GM23338 (cell line): Measurements from ENCODE around the gene KLC3. TPM values are rescaled to one million over a fixed set of nuclear protein-coding genes. Genes with fewer than 3 reads are reported as not detected.
A peak's percentile ranks its signal among the peaks of the same experiment; 100 is the strongest.

ENCODE experiments used
- ATAC-seq: fragments of 200-7000 bp; cut with Tn5 transposase; 3 replicates; pipeline ENCODE4 v1.9.1; 2020
- DNase-seq: peaks from one replicate; pipeline ENCODE4 v3.0.0-alpha.2; 2015; ENCODE audit warnings: low spot score
- H2AFZ ChIP-seq: fragments of 200-600 bp; sonication (generic); 2 replicates; pipeline ENCODE4 v1.8.0; 2016; ENCODE audit warnings: antibody characterized with exemption, mild to moderate bottlenecking, moderate library complexity
- H3F3A ChIP-seq: fragments of 200-600 bp; sonication (generic); replicated peaks from 2 replicates; pipeline ENCODE4 v1.8.0; 2017; ENCODE audit warnings: antibody characterized with exemption, mixed run types, low read depth
- H3K27ac ChIP-seq: fragments of 200-600 bp; sonication (generic); 2 replicates; pipeline ENCODE4 v1.6.1; 2016; ENCODE audit warnings: low read depth
- H3K27me3 ChIP-seq: fragments of 200-600 bp; sonication (generic); 2 replicates; pipeline ENCODE4 v1.8.0; 2016; ENCODE audit warnings: mild to moderate bottlenecking, mixed run types, moderate library complexity; ENCODE audit not compliant: insufficient read depth
- H3K36me3 ChIP-seq: fragments of 200-600 bp; sonication (generic); 2 replicates; pipeline ENCODE4 v1.8.0; 2016; ENCODE audit warnings: mild to moderate bottlenecking; ENCODE audit not compliant: insufficient read depth
- H3K4me1 ChIP-seq: fragments of 200-600 bp; sonication (generic); 2 replicates; pipeline ENCODE4 v1.8.0; 2016; ENCODE audit warnings: mild to moderate bottlenecking, moderate library complexity; ENCODE audit not compliant: insufficient read depth
- H3K4me2 ChIP-seq: fragments of 200-600 bp; sonication (generic); 2 replicates; pipeline ENCODE4 v1.7.1; 2017; ENCODE audit warnings: mixed run types
- H3K4me3 ChIP-seq: fragments of 200-600 bp; sonication (generic); 2 replicates; pipeline ENCODE4 v1.6.1; 2016; ENCODE audit warnings: mixed run types
- H3K79me2 ChIP-seq: fragments of 200-600 bp; sonication (generic); replicated peaks from 2 replicates; pipeline ENCODE4 v1.8.0; 2017; ENCODE audit warnings: mild to moderate bottlenecking; ENCODE audit not compliant: insufficient read depth
- H3K9me2 ChIP-seq: fragments of 200-600 bp; sonication (generic); 2 replicates; pipeline ENCODE4 v1.8.0; 2017; ENCODE audit not compliant: insufficient read depth
- H4K20me1 ChIP-seq: fragments of 200-600 bp; sonication (generic); replicated peaks from 2 replicates; pipeline ENCODE4 v1.8.0; 2017; ENCODE audit warnings: mild to moderate bottlenecking; ENCODE audit not compliant: insufficient read depth
- H3K27ac Mint-ChIP-seq: 2 replicates; pipeline ENCODE4 v1.8.0; 2020; ENCODE audit warnings: inconsistent platforms, mild to moderate bottlenecking, moderate library complexity, mixed read lengths
- H3K27me3 Mint-ChIP-seq: 3 replicates; pipeline ENCODE4 v1.8.0; 2022; ENCODE audit warnings: low read depth, mild to moderate bottlenecking, moderate library complexity, mixed read lengths, inconsistent platforms; ENCODE audit not compliant: insufficient read depth, poor library complexity
- H3K36me3 Mint-ChIP-seq: 3 replicates; pipeline ENCODE4 v1.8.0; 2021; ENCODE audit warnings: low read depth, mild to moderate bottlenecking, inconsistent platforms, moderate library complexity, mixed read lengths
- H3K4me1 Mint-ChIP-seq: 3 replicates; pipeline ENCODE4 v1.8.0; 2020; ENCODE audit warnings: mild to moderate bottlenecking, inconsistent platforms, mixed read lengths
- H3K4me3 Mint-ChIP-seq: 3 replicates; pipeline ENCODE4 v1.8.0; 2021; ENCODE audit warnings: moderate library complexity, mild to moderate bottlenecking, inconsistent platforms, mixed read lengths
- H3K9me3 Mint-ChIP-seq: 3 replicates; pipeline ENCODE4 v1.8.0; 2020; ENCODE audit warnings: moderate library complexity, mild to moderate bottlenecking, inconsistent platforms, mixed read lengths
- EZH2 ChIP-seq: fragments of 200-600 bp; sonication (generic); IDR thresholded peaks from one replicate; pipeline ENCODE4 v1.8.0; 2017; ENCODE audit warnings: antibody characterized with exemption, mild to moderate bottlenecking, low read depth; ENCODE audit not compliant: unreplicated experiment
- JUNB ChIP-seq: IDR thresholded peaks from one replicate; pipeline ENCODE4 v1.6.1; 2016; ENCODE audit warnings: antibody characterized with exemption; ENCODE audit not compliant: unreplicated experiment
- NANOG ChIP-seq: IDR thresholded peaks from 2 replicates; pipeline ENCODE4 v1.6.1; 2016; ENCODE audit warnings: antibody characterized with exemption, borderline replicate concordance
- POLR2AphosphoS5 ChIP-seq: IDR thresholded peaks from 2 replicates; pipeline ENCODE4 v1.6.1; 2016; ENCODE audit warnings: antibody characterized with exemption, low read depth
- STAT1 ChIP-seq: IDR thresholded peaks from one replicate; pipeline ENCODE4 v1.6.1; 2016; ENCODE audit warnings: antibody characterized with exemption; ENCODE audit not compliant: unreplicated experiment
- ZNF114 ChIP-seq: fragments of 250-450 bp; sonication (Bioruptor Pico); IDR thresholded peaks from 2 replicates; pipeline ENCODE4 v1.5.0; 2020; ENCODE audit warnings: mild to moderate bottlenecking, moderate library complexity
- ZNF331 ChIP-seq: fragments of 250-450 bp; sonication (Bioruptor Pico); IDR thresholded peaks from 2 replicates; pipeline ENCODE4 v1.5.0; 2020; ENCODE audit warnings: low read depth, mild to moderate bottlenecking, moderate library complexity
- polyA plus RNA-seq: library from polyadenylated mRNA; unstranded; fragments of >200 nt; fragmentation: Nextera tagmentation; extraction: Ambion mirVana; gene quantifications from 2 replicates; pipeline ENCODE4 v1.2.1, GENCODE V29; 2016
- total RNA-seq: library from RNA; depleted of rRNA; stranded (reverse); fragments of >200 nt; shearing (Covaris generic); gene quantifications from 2 replicates; pipeline ENCODE4 v1.2.3, GENCODE V29; 2014
- TF ChIP-seq, protein P1 (sequence below): IDR thresholded peaks from 2 replicates; pipeline ENCODE4 v1.6.1; 2016; ENCODE audit warnings: antibody characterized with exemption
- TF ChIP-seq, protein P2 (sequence below), 2 experiments: fragments of 200-600 bp in 1 of 2; sonication (generic) in 1 of 2; conservative IDR thresholded peaks; 2 replicates each; pipeline versions ENCODE4 v1.5.1 to v1.6.1; 2016 to 2017; ENCODE audit warnings: antibody characterized with exemption in 2 of 2, low read depth in 2 of 2, mild to moderate bottlenecking in 2 of 2, moderate library complexity in 1 of 2

The KLC3 gene
- total and polyA plus RNA-seq, 2 experiments from 2014 or later = 3.1 to 6.4 TPM

- Histone ChIP-seq H3F3A (peaks cover 16% of the 10 kb centered on the region; the same call in 1 of the 2 replicates), H3K36me3 (no peaks in the 10 kb centered on the region), H3K79me2 (no peaks in the 10 kb centered on the region), H3K27ac (no peak overlapping the region), H3K27me3 (peaks cover 25% of the 10 kb centered on the region), H4K20me1 (no peaks in the 10 kb centered on the region), H3K9me2 (no peaks in the 10 kb centered on the region), H3K4me3 (no peak overlapping the region), H3K4me2 (no peak overlapping the region), H2AFZ (no peak overlapping the region), H3K4me1 (peaks cover 18% of the 10 kb centered on the region)
- no peak overlapping the region for H3K27ac Mint-ChIP-seq
- TF ChIP-seq NANOG (no peak), POLR2AphosphoS5 (no peak)
- H3K4me3 Mint-ChIP-seq = no peak overlapping the region
- peaks cover 26% of the 10 kb centered on the region for H3K27me3 Mint-ChIP-seq
- H3K36me3 Mint-ChIP-seq = no peaks in the 10 kb centered on the region
- DNase-seq = no peak
- ATAC-seq = no peak
- H3K9me3 Mint-ChIP-seq = no peaks in the 10 kb centered on the region; the same call in 2 of the 3 replicates
- peaks cover 13% of the 10 kb centered on the region for H3K4me1 Mint-ChIP-seq
Observed at GRCh38 chr19:45327404-45328143, 13.0 kb upstream of the KLC3 start.

DNA sequence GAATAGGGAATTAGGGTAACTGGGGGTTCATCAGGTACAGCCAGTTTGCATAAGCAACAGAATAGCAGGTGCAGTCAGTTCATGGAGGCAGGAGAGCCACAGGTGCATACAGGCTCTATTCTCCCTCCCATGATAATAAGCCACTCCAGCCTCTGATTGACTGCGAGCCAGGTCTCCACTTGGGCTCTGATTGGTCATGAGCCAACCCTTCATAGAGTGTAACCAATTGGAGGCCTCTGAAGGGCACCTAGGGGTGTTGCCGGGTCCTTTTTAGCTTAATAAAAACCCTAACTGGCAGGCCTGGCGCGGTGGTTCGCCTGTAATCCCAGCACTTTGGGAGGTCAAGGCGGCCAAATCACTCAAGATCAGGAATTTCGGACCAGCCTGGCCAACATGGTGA, 9.1 kb upstream of the KLC3 start:
- Mint-ChIP-seq H3K4me3 (no peak overlapping the region), H3K27me3 (peaks cover 8% of the 10 kb centered on the region), H3K9me3 (no peaks in the 10 kb centered on the region), H3K36me3 (no peaks in the 10 kb centered on the region; the same call in 2 of the 3 replicates), H3K4me1 (peaks cover 4% of the 10 kb centered on the region; the same call in 1 of the 3 replicates), H3K27ac (no peak overlapping the region)
- Histone ChIP-seq H2AFZ (peak overlapping the region; percentile 47; the same call in 1 of the 2 replicates), H3K27ac (no peak overlapping the region), H3K4me1 (no peaks in the 10 kb centered on the region), H3K27me3 (no peaks in the 10 kb centered on the region), H4K20me1 (no peaks in the 10 kb centered on the region), H3K4me2 (no peak overlapping the region), H3F3A (peaks cover 4% of the 10 kb centered on the region; the same call in 1 of the 2 replicates), H3K9me2 (no peaks in the 10 kb centered on the region), H3K79me2 (no peaks in the 10 kb centered on the region), H3K4me3 (no peak overlapping the region), H3K36me3 (no peaks in the 10 kb centered on the region)
- ATAC-seq (peak; percentile 84), DNase-seq (no peak)
- TF ChIP-seq, protein P1, sequence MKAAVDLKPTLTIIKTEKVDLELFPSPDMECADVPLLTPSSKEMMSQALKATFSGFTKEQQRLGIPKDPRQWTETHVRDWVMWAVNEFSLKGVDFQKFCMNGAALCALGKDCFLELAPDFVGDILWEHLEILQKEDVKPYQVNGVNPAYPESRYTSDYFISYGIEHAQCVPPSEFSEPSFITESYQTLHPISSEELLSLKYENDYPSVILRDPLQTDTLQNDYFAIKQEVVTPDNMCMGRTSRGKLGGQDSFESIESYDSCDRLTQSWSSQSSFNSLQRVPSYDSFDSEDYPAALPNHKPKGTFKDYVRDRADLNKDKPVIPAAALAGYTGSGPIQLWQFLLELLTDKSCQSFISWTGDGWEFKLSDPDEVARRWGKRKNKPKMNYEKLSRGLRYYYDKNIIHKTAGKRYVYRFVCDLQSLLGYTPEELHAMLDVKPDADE = no peak
- TF ChIP-seq, protein P2, sequence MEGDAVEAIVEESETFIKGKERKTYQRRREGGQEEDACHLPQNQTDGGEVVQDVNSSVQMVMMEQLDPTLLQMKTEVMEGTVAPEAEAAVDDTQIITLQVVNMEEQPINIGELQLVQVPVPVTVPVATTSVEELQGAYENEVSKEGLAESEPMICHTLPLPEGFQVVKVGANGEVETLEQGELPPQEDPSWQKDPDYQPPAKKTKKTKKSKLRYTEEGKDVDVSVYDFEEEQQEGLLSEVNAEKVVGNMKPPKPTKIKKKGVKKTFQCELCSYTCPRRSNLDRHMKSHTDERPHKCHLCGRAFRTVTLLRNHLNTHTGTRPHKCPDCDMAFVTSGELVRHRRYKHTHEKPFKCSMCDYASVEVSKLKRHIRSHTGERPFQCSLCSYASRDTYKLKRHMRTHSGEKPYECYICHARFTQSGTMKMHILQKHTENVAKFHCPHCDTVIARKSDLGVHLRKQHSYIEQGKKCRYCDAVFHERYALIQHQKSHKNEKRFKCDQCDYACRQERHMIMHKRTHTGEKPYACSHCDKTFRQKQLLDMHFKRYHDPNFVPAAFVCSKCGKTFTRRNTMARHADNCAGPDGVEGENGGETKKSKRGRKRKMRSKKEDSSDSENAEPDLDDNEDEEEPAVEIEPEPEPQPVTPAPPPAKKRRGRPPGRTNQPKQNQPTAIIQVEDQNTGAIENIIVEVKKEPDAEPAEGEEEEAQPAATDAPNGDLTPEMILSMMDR (conservative IDR thresholded peaks at IDR 0.05; ENCODE audit: low read depth in 2 of 2) = no peak
- no peak for TF ChIP-seq POLR2AphosphoS5
- TF ChIP-seq JUNB = no peak
- TF ChIP-seq ZNF114 (CRISPR knock-in tag) = no peak
- no peak for TF ChIP-seq ZNF331 (CRISPR knock-in tag)
- no peak for TF ChIP-seq EZH2
- TF ChIP-seq STAT1 = no peak
